GM12875 (cell line): ENCODE results near the gene HEXD.

Experiments
- H3K4me3 ChIP-seq: one replicate; pipeline ENCODE4 v1.5.1; 2011; ENCODE audit warnings: low read depth, low read length, control low read depth
- TF ChIP-seq, protein P1 (sequence below): IDR thresholded peaks from 2 replicates; pipeline ENCODE4 v1.5.1; 2011; ENCODE audit warnings: low read depth, mild to moderate bottlenecking, control low read depth, inconsistent platforms, low read length, moderate library complexity, borderline replicate concordance; ENCODE audit not compliant: insufficient read depth

HEXD gene

DNA sequence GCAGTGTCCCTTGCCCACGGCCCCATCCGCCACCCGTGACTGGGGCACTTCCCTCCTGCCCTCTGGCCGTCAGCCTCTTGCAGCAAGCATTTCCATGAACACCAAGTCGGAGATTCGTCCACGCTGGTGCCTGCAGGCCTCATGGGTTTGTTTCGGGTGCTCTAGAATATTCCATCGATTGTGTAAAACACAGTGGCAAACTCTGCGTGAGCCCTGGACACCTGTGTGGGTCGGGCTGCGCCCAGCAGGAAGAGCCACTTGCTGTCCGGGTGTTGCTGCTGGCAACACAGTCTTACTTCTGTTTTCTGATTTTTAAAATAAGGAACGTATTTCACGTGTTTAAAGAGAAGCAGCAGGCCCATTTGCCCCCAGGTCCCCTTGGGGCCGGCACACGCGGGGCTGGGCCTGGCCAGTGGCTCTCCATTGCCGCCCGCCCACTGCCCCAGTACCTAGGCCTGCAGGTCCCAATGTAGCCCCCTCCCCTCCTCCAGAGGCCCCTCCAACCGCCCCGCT lies 22.4 kb downstream of the HEXD start:
- TF ChIP-seq, protein P1, sequence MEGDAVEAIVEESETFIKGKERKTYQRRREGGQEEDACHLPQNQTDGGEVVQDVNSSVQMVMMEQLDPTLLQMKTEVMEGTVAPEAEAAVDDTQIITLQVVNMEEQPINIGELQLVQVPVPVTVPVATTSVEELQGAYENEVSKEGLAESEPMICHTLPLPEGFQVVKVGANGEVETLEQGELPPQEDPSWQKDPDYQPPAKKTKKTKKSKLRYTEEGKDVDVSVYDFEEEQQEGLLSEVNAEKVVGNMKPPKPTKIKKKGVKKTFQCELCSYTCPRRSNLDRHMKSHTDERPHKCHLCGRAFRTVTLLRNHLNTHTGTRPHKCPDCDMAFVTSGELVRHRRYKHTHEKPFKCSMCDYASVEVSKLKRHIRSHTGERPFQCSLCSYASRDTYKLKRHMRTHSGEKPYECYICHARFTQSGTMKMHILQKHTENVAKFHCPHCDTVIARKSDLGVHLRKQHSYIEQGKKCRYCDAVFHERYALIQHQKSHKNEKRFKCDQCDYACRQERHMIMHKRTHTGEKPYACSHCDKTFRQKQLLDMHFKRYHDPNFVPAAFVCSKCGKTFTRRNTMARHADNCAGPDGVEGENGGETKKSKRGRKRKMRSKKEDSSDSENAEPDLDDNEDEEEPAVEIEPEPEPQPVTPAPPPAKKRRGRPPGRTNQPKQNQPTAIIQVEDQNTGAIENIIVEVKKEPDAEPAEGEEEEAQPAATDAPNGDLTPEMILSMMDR = no peak

DNA sequence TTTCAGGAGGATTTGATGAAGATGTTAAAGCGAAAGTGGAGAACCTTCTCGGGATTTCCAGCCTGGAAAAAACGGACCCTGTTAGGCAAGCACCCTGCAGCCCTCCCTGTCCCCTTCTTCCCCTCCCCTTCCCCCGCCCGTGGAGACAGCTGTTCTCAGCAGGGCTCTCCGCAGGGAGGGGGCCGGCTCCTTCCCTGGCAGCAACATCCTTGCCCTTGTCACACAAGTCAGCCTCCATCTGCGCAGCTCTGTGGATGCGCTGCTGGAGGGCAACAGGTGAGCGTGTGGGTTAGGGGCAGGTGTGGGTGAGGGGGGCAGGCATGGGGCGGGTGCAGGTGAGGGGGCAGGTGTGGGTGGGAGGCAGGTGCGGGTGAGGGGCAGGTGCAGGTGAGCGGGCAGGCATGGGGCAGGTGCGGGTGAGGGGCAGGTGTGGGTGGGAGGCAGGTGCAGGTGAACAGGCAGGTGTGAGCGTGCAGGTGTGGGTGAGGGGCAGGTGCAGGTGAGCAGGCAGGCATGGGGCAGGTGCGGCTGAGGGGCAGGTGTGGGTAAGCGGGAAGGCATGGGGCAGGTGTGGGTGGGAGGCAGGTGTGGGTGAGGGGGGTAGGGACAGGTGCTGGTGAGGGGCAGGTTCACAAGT lies 23.0 kb downstream of the HEXD start:
- TF ChIP-seq, protein P1 = no peak

More for the DNA sequence above, 22.4 kb downstream of the HEXD start:
- no peak overlapping the region for H3K4me3 ChIP-seq

DNA sequence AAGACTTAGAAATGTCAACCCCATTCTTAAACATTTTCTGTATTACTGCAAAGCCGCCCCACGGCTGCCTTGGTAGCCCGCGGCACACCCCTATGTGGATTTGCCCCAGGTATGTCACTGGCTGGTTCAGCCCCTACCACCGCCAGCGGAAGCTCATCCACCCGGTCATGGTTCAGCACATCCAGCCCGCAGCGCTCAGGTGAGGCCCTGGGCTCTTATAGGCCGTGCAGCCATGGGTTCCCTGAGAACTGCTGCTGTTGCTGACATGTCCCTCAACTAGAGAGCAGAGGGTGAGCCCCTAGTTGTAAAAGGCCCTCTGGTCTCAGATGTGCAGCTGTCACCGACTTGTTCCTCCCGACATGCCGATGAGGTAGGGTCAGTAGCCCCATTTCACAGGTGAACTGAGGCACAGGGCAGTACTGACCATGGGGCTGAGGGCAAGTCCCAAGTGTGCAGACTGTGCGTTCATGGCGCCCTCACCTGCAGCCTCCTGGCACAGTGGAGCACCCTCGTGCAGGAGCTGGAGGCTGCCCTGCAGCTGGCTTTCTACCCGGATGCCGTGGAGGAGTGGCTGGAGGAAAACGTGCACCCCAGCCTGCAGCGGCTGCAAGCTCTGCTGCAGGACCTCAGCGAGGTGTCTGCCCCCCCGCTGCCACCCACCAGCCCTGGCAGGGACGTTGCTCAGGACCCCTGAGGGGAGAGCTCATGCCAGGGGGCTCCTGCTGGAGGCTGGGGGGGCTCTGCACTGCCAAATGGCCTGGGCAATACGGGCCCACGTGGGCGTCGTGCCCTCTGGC lies 23.7 kb downstream of the HEXD start:
- H3K4me3 ChIP-seq = no peak overlapping the region
- TF ChIP-seq, protein P1 = no peak

More for the DNA sequence above, 23.0 kb downstream of the HEXD start:
- H3K4me3 ChIP-seq = no peak overlapping the region

DNA sequence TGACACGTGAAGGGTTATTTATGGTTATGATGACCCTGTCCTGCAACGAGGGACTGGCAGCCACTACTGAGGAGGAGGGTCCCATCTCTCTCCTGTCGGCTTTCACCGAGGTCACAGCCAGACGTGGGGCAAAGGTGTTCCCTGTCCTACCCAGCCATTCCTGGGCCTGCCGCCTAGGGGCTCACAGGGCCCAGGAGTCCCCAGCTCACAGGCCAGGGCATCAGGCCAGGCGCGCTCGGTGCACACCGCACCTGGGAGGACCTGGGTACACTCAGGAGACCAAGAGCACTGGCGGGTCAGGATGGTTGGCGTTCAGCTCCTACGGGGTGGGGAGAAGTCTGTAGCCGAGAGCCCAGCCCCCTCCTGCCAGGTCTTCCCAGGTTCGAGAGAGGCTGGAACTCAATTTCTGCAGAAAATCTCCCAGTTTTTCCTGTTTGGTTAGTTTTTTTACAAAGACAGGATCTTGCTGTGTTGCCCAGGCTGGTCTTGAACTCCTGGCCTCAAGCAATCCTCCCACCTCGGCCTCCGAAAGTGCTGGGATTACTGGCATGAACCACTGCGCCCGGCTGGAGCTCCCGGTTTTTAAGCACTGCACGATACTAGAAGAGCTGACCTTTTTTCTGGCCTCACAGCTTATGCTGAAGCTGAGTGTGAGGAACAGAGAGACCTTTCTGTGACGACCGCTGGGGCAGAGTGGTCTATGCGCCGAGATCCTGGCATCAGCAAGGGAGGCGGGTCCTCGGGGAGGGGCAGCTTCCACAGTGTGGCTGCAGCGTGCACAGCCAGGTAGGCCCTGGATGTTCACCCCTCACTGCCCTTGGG lies 24.7 kb downstream of the HEXD start:
- TF ChIP-seq, protein P1 = no peak

DNA sequence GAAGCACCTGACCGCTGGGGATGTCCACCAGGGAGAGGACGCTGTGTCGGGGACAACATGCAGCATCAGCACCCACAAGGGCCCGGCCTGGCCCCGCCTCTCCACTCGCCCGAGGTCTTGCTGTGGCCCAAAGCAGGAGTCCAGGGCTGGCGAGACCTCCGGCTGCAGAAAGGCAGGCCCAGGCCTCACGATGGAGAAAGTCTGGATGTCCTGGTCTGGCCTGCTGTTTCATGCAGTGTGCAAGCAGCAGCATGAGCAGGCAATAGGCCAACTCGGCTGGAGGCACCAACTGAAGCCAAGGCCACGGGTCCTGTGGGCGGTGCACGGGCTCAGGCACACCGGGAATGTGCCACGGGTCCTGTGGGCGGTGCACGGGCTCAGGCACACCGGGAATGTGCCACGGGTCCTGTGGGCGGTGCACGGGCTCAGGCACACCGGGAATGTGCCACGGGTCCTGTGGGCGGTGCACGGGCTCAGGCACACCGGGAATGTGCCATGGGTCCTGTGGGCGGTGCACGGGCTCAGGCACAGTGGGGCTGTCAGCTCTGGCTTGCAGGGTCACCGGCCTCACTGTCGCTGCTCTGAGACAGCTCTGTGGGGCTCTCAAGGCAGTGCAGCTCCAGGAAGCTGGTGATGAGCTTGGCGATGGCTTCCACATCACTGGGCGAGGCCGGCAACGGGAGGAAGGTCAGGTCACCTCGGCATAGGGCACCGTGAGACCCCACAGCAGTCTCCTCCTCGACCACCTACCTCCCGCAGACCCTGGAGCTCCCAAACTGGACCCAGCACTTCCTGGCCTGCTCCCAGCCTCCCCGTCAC lies 25.5 kb downstream of the HEXD start:
- TF ChIP-seq, protein P1 = no peak
- H3K4me3 ChIP-seq = no peak overlapping the region

More for the DNA sequence above, 24.7 kb downstream of the HEXD start:
- no peak overlapping the region for H3K4me3 ChIP-seq

DNA sequence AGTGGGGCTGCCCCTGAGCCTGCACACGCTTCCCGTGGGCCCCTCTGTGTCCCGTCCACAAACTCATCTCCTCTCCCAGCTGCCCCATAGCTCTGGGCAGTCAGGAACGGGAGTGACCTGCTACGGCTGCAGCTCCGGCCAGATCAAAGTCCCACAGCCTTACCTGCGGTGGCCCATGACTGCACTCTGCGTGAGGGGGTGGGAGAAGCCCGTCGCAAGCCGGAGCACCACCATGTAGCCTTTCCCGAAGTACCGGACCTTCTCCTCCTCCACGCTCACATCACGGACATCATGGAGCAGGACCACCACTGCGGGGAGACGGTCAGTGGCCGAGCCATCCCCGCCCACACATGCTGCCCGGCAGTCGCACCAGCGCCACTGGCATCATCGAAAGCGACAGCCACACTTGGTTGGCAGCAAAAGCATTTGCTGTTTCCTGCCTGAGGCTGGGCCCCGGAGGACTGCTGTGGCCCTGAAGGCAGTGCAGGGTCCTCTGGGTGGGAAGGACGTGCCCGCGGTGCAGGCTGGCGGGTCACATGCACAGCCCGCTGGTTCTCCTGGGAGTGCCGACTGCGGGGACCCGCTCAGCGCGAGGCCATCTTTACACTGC lies 26.2 kb downstream of the HEXD start:
- no peak overlapping the region for H3K4me3 ChIP-seq
- TF ChIP-seq, protein P1 = no peak
